Ovary (tissue), 3 donors: ENCODE data around the gene LAMTOR5.

ENCODE experiments used
- CTCF ChIP-seq, 3 donors: fragments of 450-650 bp in 2 of 3; fragments of 200-600 bp in 1 of 3; IDR thresholded peaks; one replicate each; pipeline versions ENCODE4 v1.5.1 to v1.8.0; 2016 to 2022; ENCODE audit warnings: antibody characterized with exemption in 3 of 3, mild to moderate bottlenecking in 1 of 3
- EP300 ChIP-seq: sonication (generic); formaldehyde crosslinking; IDR thresholded peaks from one replicate; pipeline ENCODE4 v1.6.1; 2017; ENCODE audit warnings: antibody characterized with exemption
- POLR2A ChIP-seq: fragments of 450-650 bp; IDR thresholded peaks from one replicate; pipeline ENCODE4 v1.6.1; 2017; ENCODE audit warnings: antibody characterized with exemption, mild to moderate bottlenecking, moderate library complexity
- donor health status: DM: no; HTN: no; CAD: no.

- TF ChIP-seq CTCF (IDR thresholded peaks at IDR 0.05) (no peak), EP300 (no peak), POLR2A (no peak)
Observed at GRCh38 chr1:110394493-110394820, 13.0 kb downstream of the LAMTOR5 start.
